ENCODE data around the gene TSNAX.
"Not testable (repeated sequence)": the region's sequence is repeated elsewhere in the genome, so short reads cannot be mapped to it uniquely, and the experiment has no call there.

Gene TSNAX

GRCh38 chr1:231564373-231564772 lies 35.9 kb downstream of the TSNAX start:
- no peak for DNase-seq

GRCh38 chr1:231566496-231566895 lies 38.0 kb downstream of the TSNAX start:
- DNase-seq, result no peak

GRCh38 chr1:231570262-231570661 lies 41.8 kb downstream of the TSNAX start:
- DNase-seq, result not testable (repeated sequence)

DNA sequence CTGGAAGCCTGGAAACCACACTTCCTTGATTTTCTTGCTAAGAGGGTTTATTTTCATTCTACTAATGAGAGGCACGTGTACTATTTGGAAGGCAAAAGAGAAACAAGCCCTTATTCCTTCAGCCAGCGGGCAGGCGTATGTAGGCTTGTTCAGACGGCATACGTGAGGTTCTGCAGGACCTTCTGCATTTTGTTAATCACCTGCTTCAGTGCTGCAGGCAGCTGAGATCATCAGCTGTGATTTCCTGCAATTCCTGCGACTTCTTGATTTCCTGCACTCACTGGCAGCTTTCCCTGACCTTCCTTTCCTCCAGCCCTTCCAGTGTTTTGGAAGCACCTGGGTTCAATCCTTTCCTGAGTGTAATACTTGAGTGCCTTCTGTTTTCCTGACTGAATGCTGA lies 43.4 kb downstream of the TSNAX start:
- DNase-seq, result no peak

DNA sequence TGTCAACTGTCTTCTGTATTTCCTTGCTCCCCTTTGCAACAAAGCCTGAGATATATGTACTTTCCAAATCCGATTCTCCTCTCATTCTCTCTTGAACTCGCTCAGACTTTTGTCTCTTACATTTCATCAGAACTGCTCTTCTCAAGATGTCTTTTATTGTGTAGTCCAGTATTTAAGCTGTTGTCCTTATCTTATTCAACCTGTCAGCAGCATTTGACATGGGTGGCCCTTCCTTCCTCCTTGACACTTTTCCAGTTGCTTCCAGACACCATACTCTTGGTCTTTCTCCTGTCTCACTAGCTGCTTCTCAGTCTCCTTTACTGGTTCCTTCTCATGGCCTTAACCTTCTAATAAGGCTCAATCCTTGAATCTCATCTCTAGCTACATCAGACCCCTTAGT lies 47.0 kb downstream of the TSNAX start:
- DNase-seq, result no peak

DNA sequence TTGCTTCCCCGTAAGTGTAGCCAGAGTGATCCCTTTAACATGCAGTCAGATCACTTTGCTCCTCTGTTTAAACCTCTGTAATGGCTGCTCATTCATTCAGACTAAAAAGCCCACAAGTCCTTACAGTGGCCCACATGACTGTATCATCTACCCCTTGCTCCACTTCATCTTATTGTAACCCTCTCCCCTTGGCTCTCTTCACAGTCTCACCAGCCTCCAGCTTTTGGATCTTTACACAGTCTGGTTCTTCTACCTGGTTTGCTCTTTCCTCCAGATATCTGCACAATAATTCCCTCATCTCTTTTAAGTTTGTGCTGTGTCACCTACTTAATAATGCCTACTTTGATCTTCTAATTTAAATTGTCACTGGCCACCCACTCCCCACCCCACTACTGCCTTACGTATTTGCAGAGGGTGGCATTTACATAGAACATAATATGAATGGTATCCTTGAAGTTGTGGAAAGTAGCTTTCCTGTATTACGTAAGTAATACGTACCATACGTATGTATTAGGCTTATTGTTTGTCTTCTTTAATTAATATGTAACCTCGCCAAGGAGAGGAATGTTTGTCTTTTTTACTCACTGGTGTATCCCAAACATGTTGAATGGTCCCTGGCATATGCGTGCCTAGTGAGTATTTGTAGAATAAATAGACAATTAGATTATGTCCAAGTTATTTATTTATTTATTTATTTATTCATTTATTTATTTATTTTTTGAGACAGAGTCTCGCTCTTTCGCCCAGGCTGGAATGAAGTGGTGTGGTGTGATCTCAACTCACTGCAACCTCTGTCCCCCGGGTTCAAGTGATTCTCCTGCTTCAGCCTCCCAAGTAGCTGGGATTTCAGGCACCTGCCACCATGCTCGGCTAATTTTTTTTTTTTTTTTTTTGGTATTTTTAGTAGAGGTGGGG lies 48.6 kb downstream of the TSNAX start:
- DNase-seq, result no peak

- DNase-seq, result no peak
Observed at GRCh38 chr1:231580874-231581273, 52.4 kb downstream of the TSNAX start.

- no peak for DNase-seq
Observed at GRCh38 chr1:231581859-231582258, 53.4 kb downstream of the TSNAX start.

GRCh38 chr1:231583376-231583775 lies 54.9 kb downstream of the TSNAX start:
- DNase-seq, result no peak

- no peak for DNase-seq
Observed at GRCh38 chr1:231584117-231584516, 55.6 kb downstream of the TSNAX start.

GRCh38 chr1:231584921-231585320 lies 56.5 kb downstream of the TSNAX start:
- DNase-seq, result no peak

DNA sequence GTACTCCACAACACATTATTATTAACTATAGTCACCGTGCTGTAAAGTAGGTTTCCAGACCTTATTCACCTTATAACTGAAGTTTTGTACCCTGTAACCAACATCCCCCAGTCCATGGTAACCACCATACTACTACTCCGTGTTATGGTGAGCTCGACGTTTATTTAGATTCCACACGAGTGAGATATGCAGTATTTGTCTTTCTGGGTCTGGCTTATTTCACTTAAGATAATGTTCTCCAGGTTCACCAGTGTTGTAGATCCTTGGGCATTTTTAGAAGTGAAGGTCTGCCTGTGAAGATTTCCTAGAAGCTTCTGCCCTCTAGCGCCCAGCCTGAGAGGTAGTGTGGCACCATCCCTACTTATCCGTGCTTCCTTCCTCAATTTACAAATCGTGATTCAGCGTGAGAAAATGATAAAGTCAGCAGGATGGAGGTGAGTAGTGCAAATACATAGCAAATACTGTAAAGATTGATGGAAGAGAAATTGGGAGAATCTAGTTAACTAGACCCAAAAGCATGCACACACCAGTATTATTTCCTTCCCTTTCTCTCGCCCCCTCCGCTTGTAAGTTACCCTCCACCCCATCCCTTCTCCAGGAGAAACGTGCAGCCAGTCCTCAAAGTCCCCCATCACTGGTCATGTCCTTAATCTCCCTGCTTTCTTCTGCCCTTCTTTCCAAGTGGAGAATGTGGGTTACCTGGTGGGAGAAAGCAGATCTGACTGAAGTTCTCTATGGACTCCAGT lies 62.2 kb downstream of the TSNAX start:
- DNase-seq, result peak; percentile 25

DNA sequence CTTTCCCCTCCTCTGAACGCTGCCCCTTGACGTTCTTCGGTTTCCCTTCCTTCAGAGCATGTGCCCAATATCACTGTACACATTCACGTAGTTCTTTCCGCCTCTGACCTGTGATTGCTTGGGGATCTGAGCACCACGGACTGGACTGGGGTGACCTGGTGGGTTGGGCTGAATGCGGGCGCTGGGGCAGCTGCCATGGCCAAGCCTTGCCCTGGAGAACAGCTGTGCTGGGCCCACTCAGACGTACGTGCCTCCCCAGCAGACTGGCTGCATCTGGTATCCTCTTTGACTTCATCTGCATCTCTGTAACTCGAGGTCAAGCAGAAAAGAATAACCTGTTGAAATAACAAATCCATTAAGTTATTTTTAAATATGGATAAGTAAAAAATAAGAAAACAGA lies 63.0 kb downstream of the TSNAX start:
- DNase-seq, result no peak

DNA sequence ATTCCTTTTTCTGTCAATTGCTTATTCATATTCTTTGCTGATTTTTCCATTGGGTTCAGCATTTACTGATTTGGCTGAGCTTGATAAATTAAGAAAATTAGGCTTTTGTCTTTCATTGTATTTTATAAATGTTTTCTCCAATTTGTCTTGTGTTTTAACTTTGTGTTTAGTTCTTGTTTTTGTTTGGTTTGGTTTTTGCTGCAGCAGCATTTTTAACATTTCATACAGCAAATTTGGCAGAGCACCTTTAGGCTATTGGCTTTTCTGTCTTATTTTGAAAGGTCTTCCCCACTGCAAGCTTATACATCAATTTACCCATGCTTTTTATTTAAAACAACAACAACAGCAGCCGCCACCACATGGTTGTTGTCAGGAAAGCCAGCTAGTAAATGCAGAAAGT lies 64.3 kb downstream of the TSNAX start:
- no peak for DNase-seq

DNA sequence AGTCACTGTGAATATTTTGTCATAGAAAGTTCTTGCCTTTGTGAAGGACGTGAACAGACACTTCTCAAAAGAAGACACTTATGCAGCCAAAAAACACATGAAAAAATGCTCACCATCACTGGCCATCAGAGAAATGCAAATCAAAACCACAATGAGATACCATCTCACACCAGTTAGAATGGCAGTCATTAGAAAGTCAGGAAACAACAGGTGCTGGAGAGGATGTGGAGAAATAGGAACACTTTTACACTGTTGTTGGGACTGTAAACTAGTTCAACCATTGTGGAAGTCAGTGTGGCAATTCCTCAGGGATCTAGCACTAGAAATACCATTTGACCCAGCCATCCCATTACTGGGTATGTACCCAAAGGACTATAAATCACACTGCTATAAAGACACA lies 64.8 kb downstream of the TSNAX start:
- DNase-seq, result not testable (repeated sequence)

DNA sequence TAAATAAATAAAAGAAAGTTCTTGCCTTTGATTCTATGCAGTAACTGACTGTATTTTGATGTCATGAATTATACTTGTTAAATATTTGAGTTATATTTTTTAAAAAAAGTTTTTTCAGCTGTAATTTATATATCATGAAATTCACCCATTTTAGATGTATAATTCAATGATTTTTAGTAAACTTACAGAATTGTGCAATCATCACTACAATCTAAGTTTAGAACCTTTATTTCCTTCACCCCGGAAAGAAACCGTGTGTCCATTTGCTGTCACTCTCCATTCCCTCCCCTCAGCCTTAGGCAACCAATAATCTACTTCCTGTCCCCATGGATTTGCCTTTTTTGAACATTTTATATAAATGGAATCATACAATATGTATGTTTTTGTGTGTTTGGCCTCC lies 65.7 kb downstream of the TSNAX start:
- DNase-seq, result no peak

- DNase-seq, result no peak
Observed at GRCh38 chr1:231594749-231595148, 66.3 kb downstream of the TSNAX start.

- DNase-seq, result no peak
Observed at GRCh38 chr1:231596337-231596791, 67.9 kb downstream of the TSNAX start.

DNA sequence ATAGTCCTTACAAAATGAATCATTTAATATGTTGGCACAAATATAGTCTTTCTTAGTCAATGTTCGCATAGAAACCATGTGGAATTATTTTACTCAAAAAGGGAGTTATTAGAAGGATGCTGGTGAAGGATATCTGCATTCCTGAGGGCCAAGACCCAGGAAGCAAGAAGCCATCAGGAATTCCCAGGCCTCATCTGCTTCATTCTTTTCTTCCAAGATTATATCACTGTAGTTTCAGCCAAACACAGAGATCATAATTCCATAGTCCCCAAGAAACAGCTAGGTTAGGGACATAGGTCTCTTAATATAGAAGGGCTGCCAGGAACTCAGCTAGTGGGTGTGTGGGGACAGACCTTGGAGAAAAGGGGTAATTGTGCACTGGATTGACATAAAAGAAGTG lies 69.5 kb downstream of the TSNAX start:
- DNase-seq, result no peak

DNA sequence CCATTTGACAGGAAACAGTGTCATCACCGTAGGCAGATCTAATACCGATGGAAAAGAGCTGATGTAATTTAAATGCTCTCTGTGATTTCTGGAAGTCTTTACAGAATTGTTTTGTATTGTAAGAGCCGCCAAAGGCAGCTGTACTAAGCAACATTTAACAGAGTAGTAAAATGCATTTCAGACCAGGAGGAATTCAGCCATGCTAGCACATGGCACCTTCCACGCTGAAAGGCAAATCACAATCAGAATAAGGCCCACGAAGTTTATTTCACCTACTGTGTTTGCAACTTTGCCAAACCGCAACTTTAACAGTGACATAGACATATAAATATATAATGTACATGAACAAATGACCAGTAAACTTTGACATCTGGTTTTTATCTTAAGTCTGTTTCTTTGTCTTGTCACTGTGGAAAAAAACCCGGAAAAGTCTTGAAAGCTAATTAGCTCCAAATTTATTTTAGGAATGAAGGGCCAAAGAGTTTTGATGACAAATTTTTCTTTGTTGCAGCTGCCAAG lies 72.0 kb downstream of the TSNAX start:
- no peak for DNase-seq

DNA sequence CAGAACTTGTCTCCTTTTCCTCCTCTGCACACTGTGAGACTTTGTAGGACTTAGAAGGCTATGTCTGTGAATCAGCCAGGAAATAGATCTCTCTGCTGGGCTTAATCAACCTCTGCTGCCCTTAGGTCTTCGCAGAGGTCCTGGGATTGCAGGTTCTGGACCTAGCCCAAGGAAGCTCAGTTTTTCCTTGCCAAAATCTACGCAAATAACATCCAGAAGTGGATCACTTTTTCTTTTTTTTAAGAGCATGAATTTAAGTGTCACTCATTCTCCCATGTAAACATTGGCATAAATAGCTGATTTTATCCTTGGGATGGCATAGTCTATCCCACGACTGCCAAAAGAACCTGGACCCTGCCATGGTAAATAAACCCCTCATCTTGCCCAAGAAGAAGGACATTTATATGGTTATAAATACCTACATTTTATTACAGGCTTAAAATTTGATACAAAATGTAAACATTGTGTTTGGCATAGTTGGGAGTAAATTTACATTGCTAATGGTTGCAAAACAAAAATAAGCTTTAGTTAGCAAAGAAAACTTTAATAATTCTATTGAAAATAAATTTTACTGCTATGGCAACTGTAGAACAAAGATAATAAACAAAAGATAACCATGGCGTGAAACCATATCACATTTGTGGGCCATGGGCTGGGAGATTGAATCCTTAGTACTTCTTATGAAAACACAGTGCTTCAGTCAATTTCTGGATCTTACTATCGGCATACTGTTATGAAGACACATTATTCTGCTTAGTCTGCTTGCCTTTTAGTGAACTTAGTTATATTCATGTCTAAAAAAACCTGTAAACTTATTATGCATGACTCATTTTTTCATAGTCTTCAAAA lies 73.6 kb downstream of the TSNAX start:
- no peak for DNase-seq

GRCh38 chr1:231602673-231602984 lies 74.2 kb downstream of the TSNAX start:
- no peak for DNase-seq

Data from NCI-H1436 (cell line).